Measurements from ENCODE around the gene CTCF.

The CTCF gene

DNA sequence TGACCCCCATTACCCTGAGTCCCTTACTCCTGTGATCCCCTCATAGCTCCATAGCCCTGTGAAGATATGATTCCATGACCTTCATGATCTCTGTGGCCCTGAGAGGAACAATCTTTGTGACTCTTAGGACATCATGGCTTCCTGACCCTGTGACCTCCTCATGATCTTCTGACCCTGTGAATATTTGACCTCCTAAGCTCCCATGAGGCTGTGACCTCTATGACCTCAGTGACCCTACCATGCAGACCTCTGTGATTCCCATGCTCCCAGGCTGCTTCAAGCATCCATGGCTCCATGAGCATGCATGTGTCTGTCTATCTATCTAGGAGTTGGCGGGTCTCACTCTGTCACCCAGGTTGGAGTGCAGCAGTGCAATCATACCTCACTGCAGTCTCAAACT, 21.6 kb upstream of the CTCF start:
- H3F3A ChIP-seq (ENCODE audit: low read depth), result peaks cover 2% of the 10 kb centered on the region; the same call in 1 of the 2 replicates

DNA sequence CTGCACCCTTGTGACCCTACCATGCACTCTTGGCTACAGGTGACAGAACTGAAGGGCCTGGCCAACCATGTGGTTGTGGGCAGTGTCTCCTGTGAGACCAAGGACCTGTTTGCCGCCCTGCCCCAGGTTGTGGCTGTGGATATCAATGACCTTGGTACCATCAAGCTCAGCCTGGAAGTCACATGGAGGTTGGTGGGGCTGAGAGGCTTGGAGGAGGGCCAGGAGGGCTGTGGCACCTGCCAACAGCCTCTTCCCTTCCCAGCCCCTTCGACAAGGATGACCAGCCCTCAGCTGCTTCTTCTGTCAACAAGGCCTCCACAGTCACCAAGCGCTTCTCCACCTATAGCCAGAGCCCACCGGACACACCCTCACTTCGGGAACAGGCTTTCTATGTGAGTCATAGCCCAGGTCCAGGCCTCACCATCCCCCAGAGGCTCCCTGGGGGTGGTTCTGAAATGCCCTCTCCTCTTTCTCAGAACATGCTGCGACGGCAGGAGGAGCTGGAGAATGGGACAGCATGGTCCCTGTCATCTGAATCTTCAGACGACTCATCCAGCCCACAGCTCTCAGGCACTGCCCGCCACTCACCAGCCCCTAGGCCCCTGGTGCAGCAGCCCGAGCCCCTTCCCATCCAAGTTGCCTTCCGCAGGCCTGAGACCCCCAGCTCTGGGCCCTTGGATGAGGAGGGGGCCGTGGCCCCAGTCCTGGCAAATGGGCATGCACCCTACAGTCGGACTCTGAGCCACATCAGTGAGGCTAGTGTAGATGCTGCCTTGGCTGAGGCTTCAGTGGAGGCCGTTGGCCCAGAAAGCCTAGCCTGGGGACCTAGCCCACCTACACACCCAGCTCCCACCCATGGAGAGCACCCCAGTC, 20.7 kb upstream of the CTCF start:
- Histone ChIP-seq H3F3A (ENCODE audit: low read depth) (peaks cover 2% of the 10 kb centered on the region; the same call in 1 of the 2 replicates), H3K4me2 (ENCODE audit: low read depth, low read length, poor library complexity, severe bottlenecking) (peak overlapping the region; percentile 19), H3K9me3 (ENCODE audit: insufficient read depth, low read depth, low read length) (no peaks in the 10 kb centered on the region), H2AFZ (ENCODE audit: low read length) (no peak overlapping the region), H3K9ac (ENCODE audit: low read depth, low read length, poor library complexity, severe bottlenecking) (no peak overlapping the region), H3K9me2 (replicated peaks; ENCODE audit: low read depth, low read length) (no peaks in the 10 kb centered on the region), H3K4me3 (ENCODE audit: low read length, poor library complexity, severe bottlenecking) (no peak overlapping the region), H4K20me1 (ENCODE audit: insufficient read depth, low read length, poor library complexity, severe bottlenecking) (peaks cover 19% of the 10 kb centered on the region), H3K4me1 (ENCODE audit: insufficient read depth, low read length, poor library complexity, severe bottlenecking) (peaks cover 32% of the 10 kb centered on the region), H3K36me3 (ENCODE audit: insufficient read depth, low read length) (peaks cover 4% of the 10 kb centered on the region; the same call in 1 of the 2 replicates), H3K79me2 (ENCODE audit: insufficient read depth, low read length) (peaks cover 28% of the 10 kb centered on the region; the same call in 1 of the 2 replicates), H3K27me3 (ENCODE audit: insufficient read depth, low read length, poor library complexity, severe bottlenecking) (no peaks in the 10 kb centered on the region)
- no peak for TF ChIP-seq CTCF (conservative IDR thresholded peaks at IDR 0.05; ENCODE audit: low read length)
- no peak for TF ChIP-seq EZH2phosphoT487 (IDR thresholded peaks at IDR 0.05; ENCODE audit: borderline replicate concordance)

More for the DNA sequence above, 21.6 kb upstream of the CTCF start:
- Histone ChIP-seq H3K36me3 (ENCODE audit: insufficient read depth, low read length) (peaks cover 4% of the 10 kb centered on the region; the same call in 1 of the 2 replicates), H3K9ac (ENCODE audit: low read depth, low read length, poor library complexity, severe bottlenecking) (no peak overlapping the region), H3K4me2 (ENCODE audit: low read depth, low read length, poor library complexity, severe bottlenecking) (no peak overlapping the region), H3K9me2 (replicated peaks; ENCODE audit: low read depth, low read length) (no peaks in the 10 kb centered on the region), H3K4me3 (ENCODE audit: low read length, poor library complexity, severe bottlenecking) (no peak overlapping the region), H3K79me2 (ENCODE audit: insufficient read depth, low read length) (peaks cover 28% of the 10 kb centered on the region; the same call in 1 of the 2 replicates), H3K4me1 (ENCODE audit: insufficient read depth, low read length, poor library complexity, severe bottlenecking) (peaks cover 28% of the 10 kb centered on the region), H4K20me1 (ENCODE audit: insufficient read depth, low read length, poor library complexity, severe bottlenecking) (peaks cover 19% of the 10 kb centered on the region), H2AFZ (ENCODE audit: low read length) (no peak overlapping the region), H3K9me3 (ENCODE audit: insufficient read depth, low read depth, low read length) (no peaks in the 10 kb centered on the region), H3K27me3 (ENCODE audit: insufficient read depth, low read length, poor library complexity, severe bottlenecking) (no peaks in the 10 kb centered on the region)
- no peak for TF ChIP-seq EZH2phosphoT487 (IDR thresholded peaks at IDR 0.05; ENCODE audit: borderline replicate concordance)
- no peak for TF ChIP-seq CTCF (conservative IDR thresholded peaks at IDR 0.05; ENCODE audit: low read length)

GRCh38 chr16:67542464-67542863, 19.9 kb upstream of the CTCF start:
- Histone ChIP-seq H3F3A (ENCODE audit: low read depth) (peaks cover 6% of the 10 kb centered on the region; the same call in 1 of the 2 replicates), H3K27me3 (ENCODE audit: insufficient read depth, low read length, poor library complexity, severe bottlenecking) (no peaks in the 10 kb centered on the region), H3K9me3 (ENCODE audit: insufficient read depth, low read depth, low read length) (no peaks in the 10 kb centered on the region), H3K4me1 (ENCODE audit: insufficient read depth, low read length, poor library complexity, severe bottlenecking) (peaks cover 38% of the 10 kb centered on the region), H3K4me2 (ENCODE audit: low read depth, low read length, poor library complexity, severe bottlenecking) (peak overlapping the region; percentile 58), H3K9me2 (replicated peaks; ENCODE audit: low read depth, low read length) (no peaks in the 10 kb centered on the region), H4K20me1 (ENCODE audit: insufficient read depth, low read length, poor library complexity, severe bottlenecking) (peaks cover 19% of the 10 kb centered on the region), H3K9ac (ENCODE audit: low read depth, low read length, poor library complexity, severe bottlenecking) (peak overlapping the region; percentile 23), H2AFZ (ENCODE audit: low read length) (no peak overlapping the region), H3K79me2 (ENCODE audit: insufficient read depth, low read length) (peaks cover 24% of the 10 kb centered on the region; the same call in 1 of the 2 replicates), H3K36me3 (ENCODE audit: insufficient read depth, low read length) (peaks cover 4% of the 10 kb centered on the region; the same call in 1 of the 2 replicates), H3K4me3 (ENCODE audit: low read length, poor library complexity, severe bottlenecking) (peak overlapping the region; percentile 17)
- TF ChIP-seq CTCF (conservative IDR thresholded peaks at IDR 0.05; ENCODE audit: low read length) (no peak), EZH2phosphoT487 (IDR thresholded peaks at IDR 0.05; ENCODE audit: borderline replicate concordance) (no peak)
